NCI-H1694 treated with DMSO at 0.1 percent for 48 hours (cell line): Measurements from ENCODE around the gene PRICKLE1.

Experiments used
- DNase-seq: peaks from one replicate; lab custom pipeline; 2025; lab: John Stamatoyannopoulos, UW

Gene PRICKLE1

GRCh38 chr12:42492267-42492666, 97.3 kb downstream of the PRICKLE1 start:
- DNase-seq, result no peak

- no peak for DNase-seq
These were observed 99.2 kb downstream of the PRICKLE1 start for GRCh38 chr12:42490261-42490842.

GRCh38 chr12:42486407-42486806, 103.1 kb downstream of the PRICKLE1 start:
- no peak for DNase-seq

GRCh38 chr12:42485823-42486222, 103.7 kb downstream of the PRICKLE1 start:
- no peak for DNase-seq

GRCh38 chr12:42484996-42485395, 104.5 kb downstream of the PRICKLE1 start:
- DNase-seq, result no peak

- no peak for DNase-seq
These were observed 106.1 kb downstream of the PRICKLE1 start for GRCh38 chr12:42483521-42483790.

- DNase-seq, result peak; percentile 5
These were observed 106.6 kb downstream of the PRICKLE1 start for GRCh38 chr12:42482748-42483520.

GRCh38 chr12:42482041-42482747, 107.4 kb downstream of the PRICKLE1 start:
- no peak for DNase-seq

GRCh38 chr12:42481368-42481767, 108.2 kb downstream of the PRICKLE1 start:
- DNase-seq, result no peak

GRCh38 chr12:42477941-42478340, 111.6 kb downstream of the PRICKLE1 start:
- DNase-seq, result no peak

GRCh38 chr12:42475106-42475505, 114.4 kb downstream of the PRICKLE1 start:
- no peak for DNase-seq

- DNase-seq, result no peak
These were observed 115.2 kb downstream of the PRICKLE1 start for GRCh38 chr12:42474391-42474790.

- DNase-seq, result no peak
These were observed 116.0 kb downstream of the PRICKLE1 start for GRCh38 chr12:42473561-42473960.

- DNase-seq, result no peak
These were observed 116.4 kb downstream of the PRICKLE1 start for GRCh38 chr12:42473130-42473529.

- no peak for DNase-seq
These were observed 117.2 kb downstream of the PRICKLE1 start for GRCh38 chr12:42472376-42472775.

- no peak for DNase-seq
These were observed 120.0 kb downstream of the PRICKLE1 start for GRCh38 chr12:42469355-42470175.

- DNase-seq, result no peak
These were observed 120.6 kb downstream of the PRICKLE1 start for GRCh38 chr12:42468921-42469320.

GRCh38 chr12:42468341-42468821, 121.2 kb downstream of the PRICKLE1 start:
- DNase-seq, result no peak

- no peak for DNase-seq
These were observed 125.9 kb downstream of the PRICKLE1 start for GRCh38 chr12:42463671-42464070.

GRCh38 chr12:42462486-42462885, 127.1 kb downstream of the PRICKLE1 start:
- DNase-seq, result no peak

- DNase-seq, result no peak
These were observed 130.2 kb downstream of the PRICKLE1 start for GRCh38 chr12:42459336-42459847.

- no peak for DNase-seq
These were observed 131.0 kb downstream of the PRICKLE1 start for GRCh38 chr12:42458575-42458974.
